Neural progenitor cell (in vitro differentiated cells): ENCODE measurements around the gene OPCML. TPM values are rescaled to one million over a fixed set of nuclear protein-coding genes. Genes with fewer than 3 reads are reported as not detected.

Experiments used
- DNase-seq: peaks from one replicate; pipeline ENCODE4 v3.0.0-alpha.2; 2016; ENCODE audit warnings: low spot score
- H2AFZ ChIP-seq: fragments of 200-600 bp; sonication (generic); replicated peaks from 2 replicates; pipeline ENCODE4 v1.6.1; 2016; ENCODE audit warnings: antibody characterized with exemption
- H3F3A ChIP-seq: fragments of 200-600 bp; sonication (generic); 2 replicates; pipeline ENCODE4 v1.6.1; 2016; ENCODE audit warnings: antibody characterized with exemption, low read depth
- H3K27ac ChIP-seq: fragments of 200-600 bp; sonication (generic); 2 replicates; pipeline ENCODE4 v1.5.1; 2016; ENCODE audit warnings: mild to moderate bottlenecking
- H3K27me3 ChIP-seq: fragments of 200-600 bp; sonication (generic); 2 replicates; pipeline ENCODE4 v1.6.1; 2016; ENCODE audit warnings: mild to moderate bottlenecking, moderate library complexity
- H3K36me3 ChIP-seq: fragments of 200-600 bp; sonication (generic); 2 replicates; pipeline ENCODE4 v1.5.1; 2016
- H3K4me1 ChIP-seq: fragments of 200-600 bp; sonication (generic); 2 replicates; pipeline ENCODE4 v1.6.1; 2016; ENCODE audit warnings: mixed run types
- H3K4me2 ChIP-seq: fragments of 200-600 bp; sonication (generic); 2 replicates; pipeline ENCODE4 v1.6.1; 2016
- H3K4me3 ChIP-seq: fragments of 200-600 bp; sonication (generic); 2 replicates; pipeline ENCODE4 v1.5.1; 2016
- H3K79me2 ChIP-seq: fragments of 200-600 bp; sonication (generic); 2 replicates; pipeline ENCODE4 v1.6.1; 2016; ENCODE audit warnings: low read depth
- H3K9ac ChIP-seq: fragments of 200-600 bp; sonication (generic); 2 replicates; pipeline ENCODE4 v1.6.1; 2016
- H3K9me3 ChIP-seq: fragments of 200-600 bp; sonication (generic); 2 replicates; pipeline ENCODE4 v1.5.1; 2016; ENCODE audit warnings: low read depth
- H4K20me1 ChIP-seq: fragments of 200-600 bp; sonication (generic); 2 replicates; pipeline ENCODE4 v1.6.1; 2016; ENCODE audit warnings: low read depth
- H3K27ac Mint-ChIP-seq: 3 replicates; pipeline ENCODE4 v1.8.0; 2021; ENCODE audit warnings: mixed read lengths
- H3K27me3 Mint-ChIP-seq: 2 replicates; pipeline ENCODE4 v1.8.0; 2022; ENCODE audit warnings: low read depth, mild to moderate bottlenecking, inconsistent platforms, moderate library complexity, mixed read lengths; ENCODE audit not compliant: insufficient read depth
- H3K36me3 Mint-ChIP-seq: 3 replicates; pipeline ENCODE4 v1.8.0; 2021; ENCODE audit warnings: mixed read lengths
- H3K4me1 Mint-ChIP-seq: 3 replicates; pipeline ENCODE4 v1.8.0; 2021; ENCODE audit warnings: mixed read lengths
- H3K4me3 Mint-ChIP-seq: 3 replicates; pipeline ENCODE4 v1.8.0; 2021; ENCODE audit warnings: mild to moderate bottlenecking, moderate library complexity, mixed read lengths
- H3K9me3 Mint-ChIP-seq: 3 replicates; pipeline ENCODE4 v1.8.0; 2020; ENCODE audit warnings: mixed read lengths
- EZH2 ChIP-seq: fragments of 200-600 bp; sonication (generic); IDR thresholded peaks from 2 replicates; pipeline ENCODE4 v1.6.1; 2017; ENCODE audit warnings: antibody characterized with exemption, mild to moderate bottlenecking, moderate library complexity
- EZH2phosphoT487 ChIP-seq: fragments of 200-600 bp; sonication (generic); IDR thresholded peaks from 2 replicates; pipeline ENCODE4 v1.6.1; 2017; ENCODE audit warnings: antibody characterized with exemption
- total RNA-seq: library from RNA; depleted of rRNA; stranded (reverse); fragments of >200 nt; gene quantifications from 2 replicates; pipeline ENCODE4 v1.2.3, GENCODE V29; 2015; ENCODE audit warnings: low replicate concordance
- TF ChIP-seq, protein P1 (sequence below): fragments of 200-600 bp; sonication (generic); IDR thresholded peaks from 2 replicates; pipeline ENCODE4 v1.5.1; 2017; ENCODE audit warnings: antibody characterized with exemption, mild to moderate bottlenecking

Gene OPCML
- total RNA-seq, 1 donor from 2014 or later = 0.02 TPM

GRCh38 chr11:132943357-132943705 is 589.0 kb downstream of the OPCML start:
- peak overlapping the region; percentile 92 for H3K4me3 Mint-ChIP-seq
- H3K9me3 Mint-ChIP-seq = no peaks in the 10 kb centered on the region
- TF ChIP-seq, protein P1, sequence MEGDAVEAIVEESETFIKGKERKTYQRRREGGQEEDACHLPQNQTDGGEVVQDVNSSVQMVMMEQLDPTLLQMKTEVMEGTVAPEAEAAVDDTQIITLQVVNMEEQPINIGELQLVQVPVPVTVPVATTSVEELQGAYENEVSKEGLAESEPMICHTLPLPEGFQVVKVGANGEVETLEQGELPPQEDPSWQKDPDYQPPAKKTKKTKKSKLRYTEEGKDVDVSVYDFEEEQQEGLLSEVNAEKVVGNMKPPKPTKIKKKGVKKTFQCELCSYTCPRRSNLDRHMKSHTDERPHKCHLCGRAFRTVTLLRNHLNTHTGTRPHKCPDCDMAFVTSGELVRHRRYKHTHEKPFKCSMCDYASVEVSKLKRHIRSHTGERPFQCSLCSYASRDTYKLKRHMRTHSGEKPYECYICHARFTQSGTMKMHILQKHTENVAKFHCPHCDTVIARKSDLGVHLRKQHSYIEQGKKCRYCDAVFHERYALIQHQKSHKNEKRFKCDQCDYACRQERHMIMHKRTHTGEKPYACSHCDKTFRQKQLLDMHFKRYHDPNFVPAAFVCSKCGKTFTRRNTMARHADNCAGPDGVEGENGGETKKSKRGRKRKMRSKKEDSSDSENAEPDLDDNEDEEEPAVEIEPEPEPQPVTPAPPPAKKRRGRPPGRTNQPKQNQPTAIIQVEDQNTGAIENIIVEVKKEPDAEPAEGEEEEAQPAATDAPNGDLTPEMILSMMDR = no peak
- TF ChIP-seq EZH2phosphoT487 (no peak), EZH2 (no peak)
- H3K27ac Mint-ChIP-seq = no peak overlapping the region
- peak overlapping the region; percentile 74 for H3K4me3 ChIP-seq
- no peak overlapping the region for H3K9ac ChIP-seq
- H3K79me2 ChIP-seq = no peaks in the 10 kb centered on the region
- peaks cover 24% of the 10 kb centered on the region for H3K4me1 Mint-ChIP-seq
- H3K4me2 ChIP-seq = peak overlapping the region; percentile 100
- no peaks in the 10 kb centered on the region for H3K36me3 Mint-ChIP-seq
- H3K9me3 ChIP-seq = no peaks in the 10 kb centered on the region
- peaks cover 4% of the 10 kb centered on the region for H3F3A ChIP-seq
- no peak overlapping the region for H3K27ac ChIP-seq
- H3K4me1 ChIP-seq = peaks cover 10% of the 10 kb centered on the region
- peaks cover 3% of the 10 kb centered on the region for H4K20me1 ChIP-seq
- DNase-seq = no peak
- H2AFZ ChIP-seq = peak overlapping the region; percentile 68
- H3K27me3 ChIP-seq = peaks cover 52% of the 10 kb centered on the region
- peaks cover 16% of the 10 kb centered on the region for H3K27me3 Mint-ChIP-seq
- no peaks in the 10 kb centered on the region for H3K36me3 ChIP-seq

DNA sequence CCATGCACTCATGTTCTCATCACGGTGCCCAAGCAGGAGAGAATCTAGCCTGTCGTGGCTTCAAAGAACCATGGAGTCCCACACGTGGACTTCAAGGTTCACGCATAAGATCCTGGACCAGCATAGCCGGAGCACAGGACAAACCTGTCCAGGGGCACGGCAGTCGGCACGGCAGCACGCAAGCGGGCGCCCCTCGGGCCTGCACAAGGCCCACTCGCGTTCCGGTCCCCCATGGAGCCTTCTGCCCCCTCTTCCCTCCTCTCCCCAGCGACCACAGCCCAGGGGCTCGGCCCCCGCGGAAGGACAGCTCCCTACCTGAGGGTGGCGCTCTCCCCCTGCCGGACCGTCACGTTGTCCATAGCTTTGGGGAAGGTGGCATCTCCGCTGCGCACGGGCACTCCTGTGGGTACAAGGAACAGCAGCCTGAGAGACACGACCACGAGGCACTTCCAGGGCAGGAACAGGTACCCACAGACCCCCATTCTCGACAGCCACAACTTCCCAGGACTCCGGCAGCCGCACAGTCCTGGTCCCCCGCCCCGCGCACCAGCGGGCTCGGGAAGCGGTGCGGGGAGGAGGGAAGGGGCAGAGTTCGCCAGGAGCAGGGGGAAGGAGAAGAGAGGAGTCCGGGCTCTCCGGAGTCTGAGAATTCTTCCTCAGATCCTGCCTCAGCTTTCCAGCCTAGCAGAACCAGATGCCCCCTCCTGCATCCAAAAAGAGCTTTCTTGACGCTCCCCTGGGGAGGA is 589.5 kb downstream of the OPCML start:
- Histone ChIP-seq H3K9ac (no peak overlapping the region), H3K9me3 (no peaks in the 10 kb centered on the region), H4K20me1 (peaks cover 3% of the 10 kb centered on the region), H3K27me3 (peaks cover 52% of the 10 kb centered on the region), H3K4me3 (peak overlapping the region; percentile 74), H3K27ac (no peak overlapping the region), H3F3A (peaks cover 4% of the 10 kb centered on the region), H3K4me1 (peaks cover 10% of the 10 kb centered on the region), H3K4me2 (peak overlapping the region; percentile 100), H3K79me2 (no peaks in the 10 kb centered on the region), H2AFZ (peak overlapping the region; percentile 68), H3K36me3 (no peaks in the 10 kb centered on the region)
- peaks cover 24% of the 10 kb centered on the region for H3K4me1 Mint-ChIP-seq
- DNase-seq = peak; percentile 57
- H3K9me3 Mint-ChIP-seq = no peaks in the 10 kb centered on the region
- H3K36me3 Mint-ChIP-seq = no peaks in the 10 kb centered on the region
- TF ChIP-seq EZH2phosphoT487 (no peak), EZH2 (peak; percentile 27)
- TF ChIP-seq, protein P1 = peak; percentile 66
- H3K27ac Mint-ChIP-seq = no peak overlapping the region
- H3K27me3 Mint-ChIP-seq = peaks cover 16% of the 10 kb centered on the region
- H3K4me3 Mint-ChIP-seq = peak overlapping the region; percentile 92

GRCh38 chr11:132941761-132942160 is 590.5 kb downstream of the OPCML start:
- H3K36me3 ChIP-seq = no peaks in the 10 kb centered on the region
- Mint-ChIP-seq H3K4me3 (peak overlapping the region; percentile 92), H3K9me3 (no peaks in the 10 kb centered on the region), H3K27me3 (peaks cover 16% of the 10 kb centered on the region), H3K36me3 (no peaks in the 10 kb centered on the region), H3K27ac (no peak overlapping the region), H3K4me1 (peaks cover 26% of the 10 kb centered on the region)
- H3K9me3 ChIP-seq = no peaks in the 10 kb centered on the region
- no peak overlapping the region for H3K9ac ChIP-seq
- no peak overlapping the region for H3K27ac ChIP-seq
- H3K27me3 ChIP-seq = peaks cover 45% of the 10 kb centered on the region
- TF ChIP-seq, protein P1 = no peak
- TF ChIP-seq EZH2phosphoT487 = no peak
- no peak for TF ChIP-seq EZH2
- no peak for DNase-seq
- H2AFZ ChIP-seq = no peak overlapping the region
- H3K79me2 ChIP-seq = no peaks in the 10 kb centered on the region
- no peak overlapping the region for H3K4me3 ChIP-seq
- peaks cover 14% of the 10 kb centered on the region for H3K4me1 ChIP-seq
- peaks cover 4% of the 10 kb centered on the region for H3F3A ChIP-seq
- H4K20me1 ChIP-seq = peaks cover 3% of the 10 kb centered on the region
- no peak overlapping the region for H3K4me2 ChIP-seq
